HEK293 (cell line): ENCODE data around the gene INO80C.

ENCODE experiments used
- CTCF ChIA-PET: fragments of 350-600 bp; formaldehyde crosslinking; extraction: SDS; loops from one replicate; lab custom pipeline; 2021; ENCODE audit warnings: antibody characterized with exemption; lab: Yijun Ruan, JAX
- POLR2A ChIA-PET: fragments of 300-600 bp; formaldehyde crosslinking; extraction: SDS; loops from one replicate; lab custom pipeline; 2020; ENCODE audit warnings: antibody characterized with exemption, inconsistent platforms; lab: Yijun Ruan, JAX
- H3K27ac ChIP-seq: fragments of 200-500 bp; sonication (Bioruptor generic); 2 replicates; pipeline ENCODE4 v1.5.1; 2014; ENCODE audit warnings: low read depth, low read length, control low read depth, inconsistent platforms; ENCODE audit errors: extremely low read depth
- H3K36me3 ChIP-seq, 2 experiments: fragments of 200-500 bp in 1 of 2; sonication (Bioruptor generic) in 1 of 2; 1 replicate in 1 of 2; 2 replicates in 1 of 2; pipeline ENCODE4 v1.5.1; 2014 to 2017; ENCODE audit warnings: inconsistent platforms in 2 of 2, low read length in 2 of 2; ENCODE audit not compliant: control insufficient read depth in 2 of 2, insufficient read depth in 1 of 2
- H3K4me1 ChIP-seq: fragments of 200-500 bp; sonication (Bioruptor generic); 2 replicates; pipeline ENCODE4 v1.5.1; 2014; ENCODE audit warnings: mild to moderate bottlenecking, low read length, inconsistent platforms; ENCODE audit not compliant: control insufficient read depth, insufficient read depth
- H3K4me3 ChIP-seq: 2 replicates; pipeline ENCODE4 v1.5.1; 2011; ENCODE audit warnings: low read depth, mild to moderate bottlenecking, control low read depth, low read length, moderate library complexity
- H3K9me3 ChIP-seq: fragments of 200-500 bp; sonication (Bioruptor generic); 2 replicates; pipeline ENCODE4 v1.5.1; 2014; ENCODE audit warnings: low read depth, low read length, inconsistent platforms; ENCODE audit not compliant: control insufficient read depth, insufficient read depth
- HIC1 ChIP-seq: fragments of 450-650 bp; formaldehyde crosslinking; IDR thresholded peaks from 2 replicates; pipeline ENCODE4 v1.5.1; 2016; ENCODE audit warnings: missing biosample characterization, missing genetic modification characterization
- KLF17 ChIP-seq: fragments of 450-650 bp; formaldehyde crosslinking; IDR thresholded peaks from 2 replicates; pipeline ENCODE4 v1.5.1; 2016; ENCODE audit warnings: missing biosample characterization, missing genetic modification characterization
- MEIS1 ChIP-seq: sonication (generic); formaldehyde crosslinking; IDR thresholded peaks from 2 replicates; pipeline ENCODE4 v1.8.1; 2022; ENCODE audit warnings: missing genetic modification reagents, mild to moderate bottlenecking, borderline replicate concordance
- PRDM4 ChIP-seq: fragments of 450-650 bp; formaldehyde crosslinking; IDR thresholded peaks from 2 replicates; pipeline ENCODE4 v1.5.1; 2017; ENCODE audit warnings: missing biosample characterization, missing genetic modification characterization
- SP2 ChIP-seq: fragments of 450-650 bp; formaldehyde crosslinking; IDR thresholded peaks from 2 replicates; pipeline ENCODE4 v1.5.1; 2016; ENCODE audit warnings: missing biosample characterization, missing genetic modification characterization
- ZBTB1 ChIP-seq: fragments of 450-650 bp; formaldehyde crosslinking; IDR thresholded peaks from 2 replicates; pipeline ENCODE4 v1.5.1; 2016; ENCODE audit warnings: missing biosample characterization, missing genetic modification characterization
- ZBTB48 ChIP-seq: fragments of 450-650 bp; formaldehyde crosslinking; IDR thresholded peaks from 2 replicates; pipeline ENCODE4 v1.5.1; 2016; ENCODE audit warnings: missing biosample characterization, missing genetic modification characterization
- ZNF354C ChIP-seq: fragments of 450-650 bp; formaldehyde crosslinking; IDR thresholded peaks from 2 replicates; pipeline ENCODE4 v1.5.1; 2016; ENCODE audit warnings: missing biosample characterization, missing genetic modification characterization, low read depth, borderline replicate concordance
- ZNF423 ChIP-seq: fragments of 450-650 bp; formaldehyde crosslinking; IDR thresholded peaks from 2 replicates; pipeline ENCODE4 v1.5.1; 2016; ENCODE audit warnings: missing biosample characterization, missing genetic modification characterization
- ZNF501 ChIP-seq: fragments of 450-650 bp; formaldehyde crosslinking; IDR thresholded peaks from 2 replicates; pipeline ENCODE4 v1.5.1; 2016; ENCODE audit warnings: missing biosample characterization, missing genetic modification characterization
- ZNF544 ChIP-seq: fragments of 450-650 bp; formaldehyde crosslinking; IDR thresholded peaks from 2 replicates; pipeline ENCODE4 v1.5.0; 2017; ENCODE audit warnings: missing biosample characterization, missing genetic modification characterization
- ZNF571 ChIP-seq: fragments of 450-650 bp; formaldehyde crosslinking; IDR thresholded peaks from 2 replicates; pipeline ENCODE4 v1.5.0; 2017; ENCODE audit warnings: missing biosample characterization, missing genetic modification characterization
- ZNF585B ChIP-seq: fragments of 450-650 bp; formaldehyde crosslinking; IDR thresholded peaks from 2 replicates; pipeline ENCODE4 v1.5.1; 2016; ENCODE audit warnings: missing biosample characterization, missing genetic modification characterization
- ZSCAN5A ChIP-seq: fragments of 450-650 bp; formaldehyde crosslinking; IDR thresholded peaks from 2 replicates; pipeline ENCODE4 v1.5.1; 2016; ENCODE audit warnings: missing biosample characterization, missing genetic modification characterization
- TF ChIP-seq, protein P1 (sequence below): fragments of 450-650 bp; formaldehyde crosslinking; conservative IDR thresholded peaks from 2 replicates; pipeline ENCODE4 v1.5.1; 2016; ENCODE audit warnings: low read depth, missing biosample characterization, missing genetic modification characterization

Gene INO80C

DNA sequence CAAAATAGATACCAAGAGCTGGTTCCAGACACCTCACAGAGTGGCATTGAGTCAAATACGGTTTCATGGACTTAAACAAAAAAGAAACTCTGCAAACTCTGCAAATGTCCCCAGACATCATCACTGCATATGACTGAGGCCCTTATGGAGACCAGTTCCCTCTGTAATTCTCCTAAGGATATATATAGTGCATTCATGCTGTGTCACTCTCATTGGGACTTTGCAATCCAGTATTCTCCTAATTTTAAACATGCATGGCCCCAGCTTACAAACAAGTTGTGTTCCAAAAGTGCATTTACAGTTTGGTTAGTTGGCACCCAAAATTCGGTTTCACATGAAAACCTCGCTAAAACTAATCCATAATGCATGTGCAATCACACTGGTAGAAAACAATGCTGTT lies 18.6 kb upstream of the INO80C start:
- POLR2A ChIA-PET, result no interaction called here
- no peaks in the 10 kb centered on the region for H3K4me1 ChIP-seq
- H3K9me3 ChIP-seq, result no peaks in the 10 kb centered on the region
- no peak overlapping the region for H3K4me3 ChIP-seq
- H3K36me3 ChIP-seq, result no peaks in the 10 kb centered on the region
- CTCF ChIA-PET, result interaction anchor here (0.6 to 0.7 kb wide), 2 partner anchors 119 to 120 kb away, joined by 3 to 5 read pairs; no protein-coding TSS in a partner anchor
- H3K27ac ChIP-seq, result no peak overlapping the region
- TF ChIP-seq KLF17 (tag by site-specific recombination) (no peak), PRDM4 (tag by site-specific recombination) (no peak), ZNF544 (tag by site-specific recombination) (no peak), ZNF585B (tag by site-specific recombination) (no peak), MEIS1 (CRISPR knock-in tag) (no peak), ZNF501 (tag by site-specific recombination) (no peak), ZNF571 (tag by site-specific recombination) (no peak), ZNF354C (tag by site-specific recombination) (no peak), ZNF423 (tag by site-specific recombination) (no peak), ZBTB1 (no peak), HIC1 (tag by site-specific recombination) (no peak), ZSCAN5A (no peak), SP2 (tag by site-specific recombination) (no peak), ZBTB48 (no peak)
- TF ChIP-seq, protein P1, sequence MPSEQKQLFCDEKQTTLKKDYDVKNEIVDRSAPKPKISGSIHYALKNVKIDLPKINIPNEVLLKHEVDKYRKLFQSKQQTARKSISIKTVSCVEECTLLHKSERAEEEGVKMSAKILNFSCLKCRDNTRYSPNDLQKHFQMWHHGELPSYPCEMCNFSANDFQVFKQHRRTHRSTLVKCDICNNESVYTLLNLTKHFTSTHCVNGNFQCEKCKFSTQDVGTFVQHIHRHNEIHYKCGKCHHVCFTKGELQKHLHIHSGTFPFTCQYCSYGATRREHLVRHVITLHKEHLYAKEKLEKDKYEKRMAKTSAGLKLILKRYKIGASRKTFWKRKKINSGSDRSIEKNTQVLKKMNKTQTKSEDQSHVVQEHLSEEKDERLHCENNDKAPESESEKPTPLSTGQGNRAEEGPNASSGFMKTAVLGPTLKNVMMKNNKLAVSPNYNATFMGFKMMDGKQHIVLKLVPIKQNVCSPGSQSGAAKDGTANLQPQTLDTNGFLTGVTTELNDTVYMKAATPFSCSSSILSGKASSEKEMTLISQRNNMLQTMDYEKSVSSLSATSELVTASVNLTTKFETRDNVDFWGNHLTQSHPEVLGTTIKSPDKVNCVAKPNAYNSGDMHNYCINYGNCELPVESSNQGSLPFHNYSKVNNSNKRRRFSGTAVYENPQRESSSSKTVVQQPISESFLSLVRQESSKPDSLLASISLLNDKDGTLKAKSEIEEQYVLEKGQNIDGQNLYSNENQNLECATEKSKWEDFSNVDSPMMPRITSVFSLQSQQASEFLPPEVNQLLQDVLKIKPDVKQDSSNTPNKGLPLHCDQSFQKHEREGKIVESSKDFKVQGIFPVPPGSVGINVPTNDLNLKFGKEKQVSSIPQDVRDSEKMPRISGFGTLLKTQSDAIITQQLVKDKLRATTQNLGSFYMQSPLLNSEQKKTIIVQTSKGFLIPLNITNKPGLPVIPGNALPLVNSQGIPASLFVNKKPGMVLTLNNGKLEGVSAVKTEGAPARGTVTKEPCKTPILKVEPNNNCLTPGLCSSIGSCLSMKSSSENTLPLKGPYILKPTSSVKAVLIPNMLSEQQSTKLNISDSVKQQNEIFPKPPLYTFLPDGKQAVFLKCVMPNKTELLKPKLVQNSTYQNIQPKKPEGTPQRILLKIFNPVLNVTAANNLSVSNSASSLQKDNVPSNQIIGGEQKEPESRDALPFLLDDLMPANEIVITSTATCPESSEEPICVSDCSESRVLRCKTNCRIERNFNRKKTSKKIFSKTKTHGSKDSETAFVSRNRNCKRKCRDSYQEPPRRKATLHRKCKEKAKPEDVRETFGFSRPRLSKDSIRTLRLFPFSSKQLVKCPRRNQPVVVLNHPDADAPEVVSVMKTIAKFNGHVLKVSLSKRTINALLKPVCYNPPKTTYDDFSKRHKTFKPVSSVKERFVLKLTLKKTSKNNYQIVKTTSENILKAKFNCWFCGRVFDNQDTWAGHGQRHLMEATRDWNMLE, result no peak
